ENCODE data around the gene CAPN12.

The CAPN12 gene

DNA sequence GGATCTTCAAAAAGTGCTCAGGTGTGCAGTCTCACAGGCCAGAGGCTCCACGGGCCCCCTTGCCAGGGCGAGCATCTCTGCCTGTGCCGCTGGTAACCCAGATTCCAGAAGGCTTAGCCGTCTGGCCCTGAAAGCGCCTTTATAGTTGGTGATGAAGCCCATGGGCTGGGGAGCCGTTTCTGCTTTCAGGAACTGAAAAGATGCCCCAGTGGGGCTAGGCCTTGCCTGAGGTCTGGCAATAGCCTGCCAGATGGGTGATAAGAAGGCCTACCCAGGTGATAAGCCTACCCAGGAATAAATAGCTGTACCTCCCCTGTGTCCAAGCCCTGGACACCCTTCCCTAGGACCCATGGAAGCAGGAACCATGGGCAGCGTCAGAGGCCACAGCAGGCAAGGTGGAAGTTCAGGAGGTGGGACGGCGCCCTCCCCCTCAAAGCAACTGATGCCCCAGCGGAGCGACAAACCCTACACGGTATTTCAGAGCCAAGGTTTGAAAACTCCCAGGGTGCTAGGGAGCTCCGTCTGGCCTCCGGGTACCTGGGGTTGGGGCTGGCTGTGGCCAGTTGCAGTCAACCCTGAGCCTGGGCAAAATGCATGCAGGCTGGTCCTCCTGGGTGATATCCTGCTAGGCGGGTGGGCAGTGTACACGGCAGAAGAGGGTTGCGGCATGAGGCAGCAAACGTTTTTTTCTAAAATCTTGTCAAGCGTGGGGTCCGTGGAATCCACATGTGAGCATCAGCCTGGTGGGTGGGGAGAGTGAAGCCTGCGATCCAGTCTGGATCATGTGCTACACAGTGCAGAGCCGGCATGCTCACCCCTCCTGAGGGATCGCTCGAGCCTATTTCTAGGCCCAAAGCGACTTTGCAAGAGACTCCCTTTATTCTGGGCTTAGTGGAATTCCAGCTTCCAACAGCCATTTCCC, 51.6 kb downstream of the CAPN12 start:
- DNase-seq: no peak

GRCh38 chr19:38691938-38692457, 52.3 kb downstream of the CAPN12 start:
- DNase-seq: no peak

GRCh38 chr19:38690832-38691231, 53.4 kb downstream of the CAPN12 start:
- DNase-seq: no peak

GRCh38 chr19:38690146-38690545, 54.1 kb downstream of the CAPN12 start:
- peak in 1 of 2 experiments; percentile 9 for DNase-seq

- DNase-seq: no peak
Measured at GRCh38 chr19:38687837-38688378, 56.4 kb downstream of the CAPN12 start.

GRCh38 chr19:38686530-38686888, 57.8 kb downstream of the CAPN12 start:
- DNase-seq: no peak

DNA sequence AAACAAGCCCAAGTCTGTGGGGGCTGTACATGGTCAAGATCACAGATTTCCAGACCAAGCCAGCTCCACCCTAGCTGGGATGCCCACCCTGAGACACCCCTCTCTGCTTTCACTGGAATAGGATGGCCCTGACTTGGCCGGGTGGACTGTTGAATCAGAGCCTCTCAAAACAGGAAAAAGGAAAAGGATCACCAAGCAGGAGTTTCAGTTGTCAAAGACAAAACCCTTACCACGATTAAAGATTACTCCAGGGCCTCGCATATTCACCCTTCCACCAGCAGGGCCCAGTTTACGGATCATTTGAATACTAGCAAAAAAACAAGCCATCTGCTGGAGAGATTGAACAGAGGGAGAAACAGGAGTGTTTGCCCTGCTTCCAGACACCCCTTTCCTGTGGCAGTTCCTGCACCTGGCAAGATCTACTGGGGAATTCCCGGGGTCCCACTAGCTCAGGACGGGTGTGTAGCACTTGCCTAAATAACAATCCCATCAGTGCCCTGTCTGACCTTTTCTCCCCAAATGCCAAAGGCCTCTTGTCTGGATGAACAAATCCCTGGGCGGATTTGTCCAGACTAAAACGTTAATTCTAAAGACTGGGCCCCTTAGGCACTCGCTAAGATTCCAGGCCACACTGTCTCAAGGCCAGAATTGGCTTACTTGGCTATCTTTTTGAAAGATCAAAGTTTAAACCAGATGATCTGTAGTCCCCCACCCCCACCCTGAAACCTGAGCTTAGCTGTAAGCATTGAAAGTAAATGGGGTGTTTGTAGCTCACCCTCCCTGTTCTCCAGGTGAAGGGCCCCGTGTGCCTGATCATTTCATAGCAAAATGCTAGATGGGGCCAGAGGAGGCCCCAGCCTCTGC, 58.4 kb downstream of the CAPN12 start:
- DNase-seq: no peak

DNA sequence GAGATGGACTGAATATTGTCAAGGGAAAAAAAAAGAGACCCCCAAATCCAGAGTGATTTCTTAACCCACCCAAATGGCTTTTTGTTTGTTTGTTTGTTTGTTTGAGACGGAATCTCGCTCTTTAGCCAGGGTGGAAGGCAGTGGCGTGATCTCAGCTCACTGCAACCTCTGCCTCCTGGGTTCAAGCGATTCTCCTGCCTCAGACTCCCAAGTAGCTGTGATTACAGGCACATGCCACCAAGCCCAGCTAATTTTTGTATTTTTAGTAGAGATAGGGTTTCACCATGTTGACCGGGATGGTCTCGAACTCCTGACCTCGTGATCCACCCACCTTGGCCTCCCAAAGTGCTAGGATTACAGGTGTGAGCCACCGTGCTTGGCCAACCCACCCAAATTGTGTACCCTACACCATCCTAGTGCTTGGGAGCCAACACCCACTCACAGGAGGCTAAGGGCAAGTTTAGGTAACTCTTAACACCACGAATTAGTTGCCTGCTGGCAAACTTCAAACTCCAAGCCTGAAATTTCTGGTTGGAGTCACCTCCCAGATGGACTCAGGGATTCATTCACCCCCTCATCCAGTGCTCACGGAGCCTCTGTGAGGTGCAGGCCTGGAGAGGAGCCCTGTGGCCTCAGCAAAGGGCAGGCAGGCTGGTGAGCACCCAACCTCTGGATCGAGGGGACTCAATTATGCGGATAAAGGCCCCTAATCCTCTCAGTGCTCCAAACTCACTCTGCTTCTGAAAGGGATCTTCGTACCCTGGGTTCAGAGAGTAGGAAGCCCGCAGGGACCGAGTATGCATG, 59.2 kb downstream of the CAPN12 start:
- DNase-seq: no peak

DNA sequence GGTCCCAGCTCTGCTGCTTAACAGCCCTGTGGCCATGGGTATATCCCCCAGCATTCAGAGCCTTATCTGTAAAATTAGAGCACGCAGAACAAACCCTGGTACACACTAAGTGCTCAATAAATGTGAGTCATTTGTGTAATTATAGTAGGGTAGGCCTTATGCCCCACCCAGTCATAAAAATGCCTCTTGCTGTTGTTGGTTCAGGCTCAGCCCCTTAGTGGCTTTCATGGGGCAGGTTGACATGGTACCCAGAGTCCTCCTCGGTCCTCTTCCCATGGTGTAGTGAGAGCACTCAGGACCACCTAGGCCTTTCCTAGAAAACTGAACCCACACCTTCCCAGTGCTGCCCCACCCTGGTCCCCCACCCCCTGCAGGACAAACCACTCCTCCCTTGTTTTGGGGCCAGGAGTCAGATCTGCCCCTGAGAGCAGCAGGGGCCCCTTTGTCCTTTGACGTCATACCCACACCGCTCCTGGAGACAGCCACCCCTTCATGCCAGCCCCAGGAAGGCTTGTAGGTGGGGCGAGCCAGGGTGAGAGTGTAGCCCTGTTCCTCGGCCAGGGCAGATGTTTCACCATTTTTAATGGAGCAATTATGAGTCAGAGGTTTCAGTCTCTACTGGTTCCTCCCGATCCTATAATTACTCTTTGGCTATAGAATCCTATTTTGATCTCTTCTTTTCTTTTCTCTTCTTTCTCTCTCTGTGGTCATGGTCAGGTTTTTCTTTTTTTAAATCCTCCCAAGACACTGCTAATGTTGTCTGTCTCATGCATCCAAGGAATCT, 60.0 kb downstream of the CAPN12 start:
- DNase-seq: no peak

GRCh38 chr19:38683393-38684077, 60.7 kb downstream of the CAPN12 start:
- DNase-seq: peak in 1 of 2 experiments; percentile 17

- DNase-seq: no peak
Measured at GRCh38 chr19:38682872-38683392, 61.3 kb downstream of the CAPN12 start.

- DNase-seq: no peak
Measured at GRCh38 chr19:38682195-38682867, 61.9 kb downstream of the CAPN12 start.
